Liver (tissue), 9 donors: ENCODE measurements around the gene NAMPT. TPM values are rescaled to one million over a fixed set of nuclear protein-coding genes. Genes with fewer than 3 reads are reported as not detected.
A peak's percentile ranks its signal among the peaks of the same experiment; 100 is the strongest.

Experiments
- DNase-seq: peaks from one replicate; pipeline ENCODE4 v3.0.0-alpha.2; 2017; ENCODE audit warnings: low spot score
- H3K27ac ChIP-seq, 2 donors: one replicate each; pipeline ENCODE4 v1.7.0; 2013; ENCODE audit warnings: inconsistent platforms in 2 of 2, low read length in 2 of 2, control low read depth in 1 of 2, low read depth in 1 of 2, mild to moderate bottlenecking in 1 of 2
- H3K27me3 ChIP-seq, 4 donors: one replicate each; pipeline versions ENCODE4 v1.6.1 to v1.7.0; 2013; ENCODE audit warnings: low read length in 3 of 4, inconsistent platforms in 1 of 4, mild to moderate bottlenecking in 1 of 4, moderate library complexity in 1 of 4; ENCODE audit not compliant: control insufficient read depth in 4 of 4, insufficient read depth in 4 of 4
- H3K36me3 ChIP-seq, 4 donors: one replicate each; pipeline versions ENCODE4 v1.6.1 to v1.7.0; 2013; ENCODE audit warnings: low read length in 3 of 4, mild to moderate bottlenecking in 3 of 4, low read depth in 1 of 4, moderate library complexity in 1 of 4; ENCODE audit not compliant: control insufficient read depth in 4 of 4, insufficient read depth in 3 of 4
- H3K4me1 ChIP-seq, 4 donors: one replicate each; pipeline versions ENCODE4 v1.6.1 to v1.7.0; 2013; ENCODE audit warnings: low read length in 3 of 4, mild to moderate bottlenecking in 3 of 4, moderate library complexity in 1 of 4; ENCODE audit not compliant: control insufficient read depth in 4 of 4, insufficient read depth in 4 of 4
- H3K4me3 ChIP-seq, 3 donors: one replicate each; pipeline versions ENCODE4 v1.6.1 to v1.7.0; 2013; ENCODE audit warnings: low read length in 3 of 3, control low read depth in 1 of 3, low read depth in 1 of 3, mild to moderate bottlenecking in 1 of 3
- H3K9ac ChIP-seq, 2 donors: one replicate each; pipeline ENCODE4 v1.7.0; 2013; ENCODE audit warnings: low read length in 2 of 2, mild to moderate bottlenecking in 2 of 2, moderate library complexity in 2 of 2, control low read depth in 1 of 2, low read depth in 1 of 2
- H3K9me3 ChIP-seq, 4 donors: one replicate each; pipeline versions ENCODE4 v1.6.1 to v1.7.0; 2013; ENCODE audit warnings: low read length in 3 of 4; ENCODE audit not compliant: control insufficient read depth in 4 of 4
- FOXA1 ChIP-seq: IDR thresholded peaks from 2 replicates; pipeline ENCODE4 v1.6.1; 2016; ENCODE audit warnings: antibody characterized with exemption
- HNF4A ChIP-seq, 2 donors: conservative IDR thresholded peaks; 2 replicates each; pipeline ENCODE4 v1.6.1; 2016; ENCODE audit warnings: antibody characterized with exemption in 2 of 2, mild to moderate bottlenecking in 2 of 2
- HNF4G ChIP-seq: IDR thresholded peaks from 2 replicates; pipeline ENCODE4 v1.6.1; 2016; ENCODE audit warnings: antibody characterized with exemption
- JUND ChIP-seq, 2 donors: IDR thresholded peaks; 2 replicates each; pipeline ENCODE4 v1.6.1; 2016; ENCODE audit warnings: antibody characterized with exemption in 2 of 2
- NR2F2 ChIP-seq: IDR thresholded peaks from 2 replicates; pipeline ENCODE4 v1.6.1; 2016; ENCODE audit warnings: antibody characterized with exemption
- RAD21 ChIP-seq, 2 donors: IDR thresholded peaks; 2 replicates each; pipeline ENCODE4 v1.6.1; 2016; ENCODE audit warnings: antibody characterized with exemption in 2 of 2, mild to moderate bottlenecking in 2 of 2
- RXRA ChIP-seq, 2 donors: IDR thresholded peaks; 2 replicates each; pipeline ENCODE4 v1.6.1; 2017 to 2018; ENCODE audit warnings: antibody characterized with exemption in 2 of 2, mild to moderate bottlenecking in 1 of 2
- SP1 ChIP-seq: IDR thresholded peaks from 2 replicates; pipeline ENCODE4 v1.6.1; 2018; ENCODE audit warnings: antibody characterized with exemption, mild to moderate bottlenecking
- YY1 ChIP-seq: IDR thresholded peaks from 2 replicates; pipeline ENCODE4 v1.6.1; 2016; ENCODE audit warnings: antibody characterized with exemption, mild to moderate bottlenecking
- WGBS: extraction: QIAGEN DNeasy Blood & Tissue Kit; methylation state at CpG from one replicate; pipeline ENCODE4 v1.1.7; 2013; 5-methylcytosine and 5-hydroxymethylcytosine counted together
- polyA plus RNA-seq, 2 donors: library from polyadenylated mRNA; stranded (reverse) in 1 of 2; unstranded in 1 of 2; fragments of 200-250 nt in 1 of 2; fragments of >200 nt in 1 of 2; fragmentation: Nextera tagmentation in 1 of 2; extraction: Ambion mirVana in 1 of 2; gene quantifications; one replicate each; pipeline versions ENCODE4 v1.2.1 to v1.2.3, GENCODE V29; 2013 to 2015
- total RNA-seq, 2 donors: library from RNA; depleted of rRNA; stranded (reverse); fragments of >200 nt; gene quantifications; one replicate each; pipeline ENCODE4 v1.2.3, GENCODE V29; 2014
- TF ChIP-seq, protein P1 (sequence below): fragments of 150-350 bp; IDR thresholded peaks from 2 replicates; pipeline ENCODE4 v1.5.1; 2017; ENCODE audit warnings: improper control_type of control experiment, low read depth, low read length; ENCODE audit not compliant: missing input control
- TF ChIP-seq, protein P2 (sequence below): IDR thresholded peaks from 2 replicates; pipeline ENCODE4 v1.6.1; 2016; ENCODE audit warnings: antibody characterized with exemption
- TF ChIP-seq, protein P3 (sequence below): IDR thresholded peaks from 2 replicates; pipeline ENCODE4 v1.6.1; 2016; ENCODE audit warnings: antibody characterized with exemption
- donor health status: healthy.
- donor health status: healthy.
- donor health status: healthy.
- donor health status: healthy.
- donor health status: healthy.

The NAMPT gene
- total and polyA plus RNA-seq, 4 donors: 20.8 to 444 (median 160) TPM

DNA sequence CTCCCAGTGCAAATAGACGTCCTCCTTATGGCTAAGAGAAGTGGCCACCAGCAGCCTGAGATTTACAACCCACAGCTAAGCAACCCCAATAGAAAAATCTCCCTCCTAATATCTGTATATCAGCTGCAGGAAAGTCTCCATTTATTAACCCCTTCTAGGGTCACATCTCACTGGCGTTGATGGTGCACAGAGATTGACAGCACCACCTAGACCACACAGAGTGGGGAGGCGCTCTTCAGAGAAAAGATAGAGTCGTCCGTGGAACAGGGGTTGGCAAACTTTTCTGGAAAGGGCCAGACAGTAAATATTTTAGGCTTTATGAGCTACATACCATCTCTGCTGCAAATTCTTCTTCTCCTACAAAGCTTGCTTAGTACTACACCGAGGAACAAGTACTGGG lies 60.0 kb downstream of the NAMPT start:
- Histone ChIP-seq H3K4me1 (no peaks in the 10 kb centered on the region), H3K9me3 (no peaks in the 10 kb centered on the region), H3K9ac (no peak overlapping the region), H3K36me3 (no peaks in the 10 kb centered on the region), H3K4me3 (no peak overlapping the region), H3K27me3 (no peaks in the 10 kb centered on the region), H3K27ac (no peak overlapping the region)
- TF ChIP-seq JUND (IDR thresholded peaks at IDR 0.05) (no peak), HNF4G (no peak), RAD21 (IDR thresholded peaks at IDR 0.05) (no peak), HNF4A (conservative IDR thresholded peaks at IDR 0.05) (no peak)
- TF ChIP-seq, protein P1, sequence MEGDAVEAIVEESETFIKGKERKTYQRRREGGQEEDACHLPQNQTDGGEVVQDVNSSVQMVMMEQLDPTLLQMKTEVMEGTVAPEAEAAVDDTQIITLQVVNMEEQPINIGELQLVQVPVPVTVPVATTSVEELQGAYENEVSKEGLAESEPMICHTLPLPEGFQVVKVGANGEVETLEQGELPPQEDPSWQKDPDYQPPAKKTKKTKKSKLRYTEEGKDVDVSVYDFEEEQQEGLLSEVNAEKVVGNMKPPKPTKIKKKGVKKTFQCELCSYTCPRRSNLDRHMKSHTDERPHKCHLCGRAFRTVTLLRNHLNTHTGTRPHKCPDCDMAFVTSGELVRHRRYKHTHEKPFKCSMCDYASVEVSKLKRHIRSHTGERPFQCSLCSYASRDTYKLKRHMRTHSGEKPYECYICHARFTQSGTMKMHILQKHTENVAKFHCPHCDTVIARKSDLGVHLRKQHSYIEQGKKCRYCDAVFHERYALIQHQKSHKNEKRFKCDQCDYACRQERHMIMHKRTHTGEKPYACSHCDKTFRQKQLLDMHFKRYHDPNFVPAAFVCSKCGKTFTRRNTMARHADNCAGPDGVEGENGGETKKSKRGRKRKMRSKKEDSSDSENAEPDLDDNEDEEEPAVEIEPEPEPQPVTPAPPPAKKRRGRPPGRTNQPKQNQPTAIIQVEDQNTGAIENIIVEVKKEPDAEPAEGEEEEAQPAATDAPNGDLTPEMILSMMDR: no peak
- TF ChIP-seq, protein P2, sequence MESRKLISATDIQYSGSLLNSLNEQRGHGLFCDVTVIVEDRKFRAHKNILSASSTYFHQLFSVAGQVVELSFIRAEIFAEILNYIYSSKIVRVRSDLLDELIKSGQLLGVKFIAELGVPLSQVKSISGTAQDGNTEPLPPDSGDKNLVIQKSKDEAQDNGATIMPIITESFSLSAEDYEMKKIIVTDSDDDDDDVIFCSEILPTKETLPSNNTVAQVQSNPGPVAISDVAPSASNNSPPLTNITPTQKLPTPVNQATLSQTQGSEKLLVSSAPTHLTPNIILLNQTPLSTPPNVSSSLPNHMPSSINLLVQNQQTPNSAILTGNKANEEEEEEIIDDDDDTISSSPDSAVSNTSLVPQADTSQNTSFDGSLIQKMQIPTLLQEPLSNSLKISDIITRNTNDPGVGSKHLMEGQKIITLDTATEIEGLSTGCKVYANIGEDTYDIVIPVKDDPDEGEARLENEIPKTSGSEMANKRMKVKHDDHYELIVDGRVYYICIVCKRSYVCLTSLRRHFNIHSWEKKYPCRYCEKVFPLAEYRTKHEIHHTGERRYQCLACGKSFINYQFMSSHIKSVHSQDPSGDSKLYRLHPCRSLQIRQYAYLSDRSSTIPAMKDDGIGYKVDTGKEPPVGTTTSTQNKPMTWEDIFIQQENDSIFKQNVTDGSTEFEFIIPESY: no peak
- TF ChIP-seq, protein P3, sequence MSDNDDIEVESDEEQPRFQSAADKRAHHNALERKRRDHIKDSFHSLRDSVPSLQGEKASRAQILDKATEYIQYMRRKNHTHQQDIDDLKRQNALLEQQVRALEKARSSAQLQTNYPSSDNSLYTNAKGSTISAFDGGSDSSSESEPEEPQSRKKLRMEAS: no peak
- no peak for DNase-seq
- 93% methylated on average over 6 of the region's 6 CpGs for WGBS

DNA sequence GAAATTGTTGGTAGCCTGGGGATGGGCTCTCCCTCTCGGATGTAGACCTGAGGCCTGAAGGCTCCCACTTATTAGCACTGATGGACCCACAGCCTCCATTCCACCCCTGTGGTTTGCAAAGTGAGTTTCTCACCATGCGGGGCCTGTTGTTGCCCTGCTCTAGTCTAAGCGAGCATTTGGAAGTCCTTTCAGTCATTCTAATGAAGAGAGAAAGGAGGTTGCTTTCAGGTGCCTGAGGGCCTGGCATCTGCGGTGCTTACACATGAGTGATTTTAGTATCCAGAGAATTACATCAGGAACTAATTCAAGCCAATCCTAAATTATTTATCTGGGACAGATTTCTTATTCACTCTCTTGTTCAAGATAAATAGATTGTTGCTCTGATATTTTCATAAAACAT lies 61.6 kb downstream of the NAMPT start:
- H3K9ac ChIP-seq: no peak overlapping the region
- no peak for DNase-seq
- no peaks in the 10 kb centered on the region for H3K9me3 ChIP-seq
- no peak overlapping the region for H3K4me3 ChIP-seq
- TF ChIP-seq FOXA1 (no peak), SP1 (no peak), YY1 (no peak), RXRA (IDR thresholded peaks at IDR 0.05) (no peak), HNF4G (no peak)
- TF ChIP-seq, protein P1: no peak
- WGBS: 98% methylated on average over 4 of the region's 4 CpGs
- H3K27ac ChIP-seq: no peak overlapping the region
- H3K27me3 ChIP-seq: no peaks in the 10 kb centered on the region
- no peaks in the 10 kb centered on the region for H3K36me3 ChIP-seq
- H3K4me1 ChIP-seq: peaks cover 0 to 5% (median under 1%) of the 10 kb centered on the region in 4 donors

DNA sequence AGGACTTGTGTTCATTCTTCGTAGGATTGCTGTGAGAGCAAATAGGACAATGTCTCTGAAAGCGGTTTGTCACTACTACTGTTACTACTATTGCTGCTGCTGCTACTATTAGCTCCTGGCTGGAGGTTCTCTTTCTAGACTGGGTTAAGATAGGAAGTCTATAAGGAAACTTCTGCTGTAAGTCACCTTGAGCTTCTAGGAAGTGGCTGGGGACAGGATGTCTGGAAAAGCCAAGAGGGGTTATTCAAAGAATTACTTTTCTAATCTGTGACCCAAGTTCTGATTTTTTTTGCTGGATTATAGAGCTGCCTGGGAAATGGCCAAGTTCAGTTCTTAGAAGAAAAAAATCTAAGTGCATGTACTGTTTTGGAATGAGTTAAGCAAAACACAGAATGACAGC lies 62.2 kb downstream of the NAMPT start:
- no peak for DNase-seq
- Histone ChIP-seq H3K9ac (no peak overlapping the region), H3K4me1 (peaks cover 2 to 7% (median 5%) of the 10 kb centered on the region in 4 donors), H3K9me3 (no peaks in the 10 kb centered on the region), H3K27ac (no peak overlapping the region), H3K4me3 (no peak overlapping the region), H3K36me3 (no peaks in the 10 kb centered on the region), H3K27me3 (no peaks in the 10 kb centered on the region)
- no peak for TF ChIP-seq RXRA (IDR thresholded peaks at IDR 0.05)
- peak; percentile 85 for TF ChIP-seq NR2F2
- 85% methylated on average over 2 of the region's 2 CpGs for WGBS
